IMR-90 (cell line): ENCODE data around the gene MRPS31. TPM values are rescaled to one million over a fixed set of nuclear protein-coding genes. Genes with fewer than 3 reads are reported as not detected.
A peak's percentile ranks its signal among the peaks of the same experiment; 100 is the strongest.

Experiments
- ATAC-seq: fragments of 200-7000 bp; cut with Tn5 transposase; 2 replicates; pipeline ENCODE4 v1.9.1; 2020; ENCODE audit warnings: low read depth, mild to moderate bottlenecking, moderate library complexity
- BruUV-seq: library from RNA; stranded (reverse); fragments of 400-500 nt; replicated peaks from 2 replicates; lab custom pipeline; 2021; lab: Mats Ljungman, UMichigan
- CTCF ChIA-PET: fragments of 300-600 bp; formaldehyde crosslinking; extraction: SDS; loops from one replicate; lab custom pipeline; 2021; ENCODE audit warnings: antibody characterized with exemption; lab: Yijun Ruan, JAX
- POLR2A ChIA-PET: fragments of 300-600 bp; sonication (Branson Sonifier 250); formaldehyde crosslinking; loops from one replicate; lab custom pipeline; 2022; ENCODE audit warnings: antibody characterized with exemption; ENCODE audit not compliant: unreplicated experiment; lab: Charles Lee
- DNase-seq: peaks from one replicate; pipeline ENCODE4 v3.0.0; 2013
- H2AFZ ChIP-seq: replicated peaks from 2 replicates; pipeline ENCODE3; 2013; ENCODE audit warnings: low read length, mild to moderate bottlenecking; ENCODE audit not compliant: poor library complexity
- H2AK5ac ChIP-seq: 2 replicates; pipeline ENCODE4 v1.6.1; 2013; ENCODE audit warnings: low read depth, low read length, inconsistent platforms
- H2AK9ac ChIP-seq: replicated peaks from 2 replicates; pipeline ENCODE3; 2013; ENCODE audit warnings: mild to moderate bottlenecking, low read depth, low read length, moderate library complexity; ENCODE audit not compliant: poor library complexity
- H2BK120ac ChIP-seq: 2 replicates; pipeline ENCODE4 v1.6.1; 2013; ENCODE audit warnings: low read depth, low read length, inconsistent platforms
- H2BK15ac ChIP-seq: 3 replicates; pipeline ENCODE4 v1.6.1; 2013; ENCODE audit warnings: low read depth, low read length, inconsistent platforms
- H2BK20ac ChIP-seq: 2 replicates; pipeline ENCODE4 v1.6.1; 2013; ENCODE audit warnings: low read depth, mild to moderate bottlenecking, inconsistent platforms, low read length, moderate library complexity
- H2BK5ac ChIP-seq: 2 replicates; pipeline ENCODE4 v1.6.1; 2013; ENCODE audit warnings: mild to moderate bottlenecking, low read depth, low read length, inconsistent platforms; ENCODE audit not compliant: poor library complexity, severe bottlenecking
- H3K14ac ChIP-seq: replicated peaks from 2 replicates; pipeline ENCODE4 v1.6.1; 2013; ENCODE audit warnings: low read depth, low read length, inconsistent platforms
- H3K18ac ChIP-seq: 2 replicates; pipeline ENCODE4 v1.6.1; 2013; ENCODE audit warnings: low read depth, low read length, control low read depth
- H3K23ac ChIP-seq: 2 replicates; pipeline ENCODE4 v1.6.1; 2013; ENCODE audit warnings: low read depth, low read length, inconsistent platforms
- H3K27ac ChIP-seq: 2 replicates; pipeline ENCODE4 v1.5.1; 2013; ENCODE audit warnings: mild to moderate bottlenecking, control low read depth, low read length; ENCODE audit not compliant: insufficient read depth
- H3K27me3 ChIP-seq: 2 replicates; pipeline ENCODE4 v1.6.1; 2013; ENCODE audit warnings: low read length; ENCODE audit not compliant: control insufficient read depth, insufficient read depth
- H3K36me3 ChIP-seq: 2 replicates; pipeline ENCODE4 v1.6.1; 2013; ENCODE audit warnings: low read length, mixed read lengths; ENCODE audit not compliant: control insufficient read depth, insufficient read depth
- H3K4ac ChIP-seq: 2 replicates; pipeline ENCODE4 v1.6.1; 2013; ENCODE audit warnings: low read depth, low read length, inconsistent platforms
- H3K4me1 ChIP-seq: 2 replicates; pipeline ENCODE4 v1.6.1; 2013; ENCODE audit warnings: low read length, mixed read lengths; ENCODE audit not compliant: control insufficient read depth, insufficient read depth
- H3K4me2 ChIP-seq: 2 replicates; pipeline ENCODE4 v1.6.1; 2013; ENCODE audit warnings: low read depth, mild to moderate bottlenecking, control low read depth, low read length, moderate library complexity
- H3K4me3 ChIP-seq: 2 replicates; pipeline ENCODE4 v1.5.1; 2013; ENCODE audit warnings: low read depth, mild to moderate bottlenecking, control low read depth, low read length, moderate library complexity; ENCODE audit not compliant: insufficient read depth
- H3K56ac ChIP-seq: 2 replicates; pipeline ENCODE4 v1.6.1; 2013; ENCODE audit warnings: low read length, inconsistent platforms; ENCODE audit not compliant: insufficient read depth; ENCODE audit errors: extremely low read depth
- H3K79me1 ChIP-seq, 2 experiments: 2 replicates each; pipeline ENCODE4 v1.6.1; 2013; ENCODE audit warnings: low read length in 2 of 2, inconsistent platforms in 1 of 2, low read depth in 1 of 2
- H3K9ac ChIP-seq: 2 replicates; pipeline ENCODE4 v1.6.1; 2013; ENCODE audit warnings: low read depth, low read length, control low read depth
- H3K9me1 ChIP-seq: 2 replicates; pipeline ENCODE4 v1.6.1; 2013; ENCODE audit warnings: low read length, inconsistent platforms; ENCODE audit not compliant: insufficient read depth
- H3K9me3 ChIP-seq: 2 replicates; pipeline ENCODE4 v1.6.1; 2013; ENCODE audit warnings: low read length; ENCODE audit not compliant: control insufficient read depth, insufficient read depth
- H4K20me1 ChIP-seq: 2 replicates; pipeline ENCODE4 v1.6.1; 2013; ENCODE audit warnings: low read length, inconsistent platforms; ENCODE audit not compliant: insufficient read depth
- H4K5ac ChIP-seq: 2 replicates; pipeline ENCODE4 v1.6.1; 2013; ENCODE audit warnings: mild to moderate bottlenecking, low read depth, low read length, control low read depth
- H4K8ac ChIP-seq, 2 experiments: 2 replicates each; pipeline ENCODE4 v1.6.1; 2013; ENCODE audit warnings: low read depth in 2 of 2, low read length in 2 of 2, control low read depth in 1 of 2, inconsistent platforms in 1 of 2
- H4K91ac ChIP-seq: 2 replicates; pipeline ENCODE4 v1.6.1; 2013; ENCODE audit warnings: low read depth, low read length, inconsistent platforms; ENCODE audit not compliant: insufficient read depth
- BHLHE40 ChIP-seq: fragments of 150-350 bp; IDR thresholded peaks from 2 replicates; pipeline ENCODE4 v1.6.1; 2016; ENCODE audit warnings: mild to moderate bottlenecking, low read depth, low read length
- CEBPB ChIP-seq: IDR thresholded peaks from 2 replicates; pipeline ENCODE4 v1.6.1; 2012; ENCODE audit warnings: low read depth, low read length, improper control_type of control experiment
- CHD1 ChIP-seq: IDR thresholded peaks from 2 replicates; pipeline ENCODE4 v1.6.1; 2012; ENCODE audit warnings: low read depth, low read length, improper control_type of control experiment
- CTCF ChIP-seq: conservative IDR thresholded peaks from 2 replicates; pipeline ENCODE4 v1.5.1; 2012; ENCODE audit warnings: mild to moderate bottlenecking, low read depth, low read length, improper control_type of control experiment
- ELK1 ChIP-seq: fragments of 150-350 bp; IDR thresholded peaks from 2 replicates; pipeline ENCODE4 v1.6.1; 2016; ENCODE audit warnings: low read depth, mild to moderate bottlenecking, low read length, moderate library complexity, borderline replicate concordance
- FOS ChIP-seq: fragments of 150-350 bp; IDR thresholded peaks from 2 replicates; pipeline ENCODE4 v1.6.1; 2016; ENCODE audit warnings: low read depth, low read length
- MAFK ChIP-seq: IDR thresholded peaks from 2 replicates; pipeline ENCODE4 v1.6.1; 2012; ENCODE audit warnings: low read depth, low read length, improper control_type of control experiment
- MAZ ChIP-seq: IDR thresholded peaks from 2 replicates; pipeline ENCODE4 v1.6.1; 2012; ENCODE audit warnings: low read depth, mild to moderate bottlenecking, low read length, improper control_type of control experiment, moderate library complexity, borderline replicate concordance
- MXI1 ChIP-seq: IDR thresholded peaks from 2 replicates; pipeline ENCODE4 v1.6.1; 2012; ENCODE audit warnings: low read depth, mild to moderate bottlenecking, low read length, moderate library complexity, borderline replicate concordance
- NFE2L2 ChIP-seq: fragments of 150-350 bp; IDR thresholded peaks from 2 replicates; pipeline ENCODE4 v1.6.1; 2016; ENCODE audit warnings: low read depth, mild to moderate bottlenecking, low read length
- POLR2A ChIP-seq: IDR thresholded peaks from 2 replicates; pipeline ENCODE4 v1.6.1; 2012; ENCODE audit warnings: mild to moderate bottlenecking, low read depth, low read length
- RAD21 ChIP-seq: IDR thresholded peaks from 2 replicates; pipeline ENCODE4 v1.6.1; 2012; ENCODE audit warnings: low read length, improper control_type of control experiment
- RCOR1 ChIP-seq: IDR thresholded peaks from 2 replicates; pipeline ENCODE4 v1.6.1; 2012; ENCODE audit warnings: mild to moderate bottlenecking, low read length, improper control_type of control experiment; ENCODE audit not compliant: insufficient replicate concordance
- RFX5 ChIP-seq: IDR thresholded peaks from 2 replicates; pipeline ENCODE4 v1.8.0; 2012; ENCODE audit warnings: low read depth, mild to moderate bottlenecking, low read length, moderate library complexity
- SMC3 ChIP-seq: fragments of 150-350 bp; IDR thresholded peaks from 2 replicates; pipeline ENCODE4 v1.6.1; 2016; ENCODE audit warnings: low read depth, mild to moderate bottlenecking, antibody characterized with exemption, low read length, moderate library complexity
- USF2 ChIP-seq: fragments of 150-350 bp; IDR thresholded peaks from 2 replicates; pipeline ENCODE4 v1.6.1; 2017; ENCODE audit warnings: mild to moderate bottlenecking, antibody characterized with exemption, low read length, low read depth
- WGBS, 2 experiments: methylation state at CpG; one replicate each; pipeline versions ENCODE4 v1.1.5 to v1.1.7; 2013; ENCODE audit warnings: missing lambda C conversion rate in 2 of 2; ENCODE audit not compliant: insufficient read length in 1 of 2; ENCODE audit errors: extremely low coverage in 2 of 2; 5-methylcytosine and 5-hydroxymethylcytosine counted together
- dilution Hi-C: fragments of 300-500 bp; cut with HindIII; formaldehyde crosslinking; loops from one replicate; pipeline ENCODE4 v1.14.3; 2018; ENCODE audit warnings: low sequenced_read_pairs; ENCODE audit not compliant: unreplicated experiment
- in situ Hi-C: fragments of 300-500 bp; cut with MboI; formaldehyde crosslinking; loops from 3 replicates; pipeline ENCODE4 v1.14.3; 2019; ENCODE audit warnings: low sequenced_read_pairs, inconsistent platforms, mixed read lengths
- intact Hi-C: fragments of 100-400 bp; cut with micrococcal nuclease; formaldehyde crosslinking; loops from 2 replicates; pipeline ENCODE4 v1.10.0; 2022
- polyA plus RNA-seq, 3 experiments: library from polyadenylated mRNA; depleted of rRNA; stranded (reverse); fragments of >200 nt; gene quantifications; 2 replicates each; pipeline ENCODE4 v1.2.3, GENCODE V29; 2012; ENCODE audit warnings: low replicate concordance in 1 of 3
- total RNA-seq: library from RNA; depleted of rRNA; stranded (reverse); fragments of >200 nt; gene quantifications from 2 replicates; pipeline ENCODE4 v1.2.3, GENCODE V29; 2012

The MRPS31 gene
- total and polyA plus RNA-seq, 2 of the 4 experiments (the other 2 are of a cell fraction): 9.3 to 14.8 TPM

GRCh38 chr13:40812724-40813445 lies 41.9 kb upstream of the MRPS31 start:
- no peak overlapping the region for H4K91ac ChIP-seq
- no peak overlapping the region for H3K14ac ChIP-seq
- no peak overlapping the region for H3K9ac ChIP-seq
- no peak overlapping the region for H3K4me2 ChIP-seq
- H3K56ac ChIP-seq: no peak overlapping the region
- H4K8ac ChIP-seq: no peak overlapping the region
- no peaks in the 10 kb centered on the region for H3K79me1 ChIP-seq
- no TSS peak for BruUV-seq
- DNase-seq (peak; percentile 78), ATAC-seq (peak; percentile 46; the same call in 1 of the 2 replicates)
- intact Hi-C loops: no loop called here
- no peak overlapping the region for H3K23ac ChIP-seq
- no peaks in the 10 kb centered on the region for H3K27me3 ChIP-seq
- in situ Hi-C loops: no loop called here
- ChIA-PET POLR2A (no interaction called here), CTCF (no interaction called here)
- H2AK9ac ChIP-seq: no peak overlapping the region
- H3K36me3 ChIP-seq: peaks cover 15% of the 10 kb centered on the region
- no peak overlapping the region for H3K18ac ChIP-seq
- no peak overlapping the region for H3K4ac ChIP-seq
- no peaks in the 10 kb centered on the region for H3K9me3 ChIP-seq
- H2AFZ ChIP-seq: peak overlapping the region; percentile 21
- H4K20me1 ChIP-seq: no peaks in the 10 kb centered on the region
- WGBS, 2 experiments: 100% methylated on average over 2 of the region's 6 CpGs; no CpG with 5 or more reads in 1 of the 2 experiments
- TF ChIP-seq SMC3 (no peak), POLR2A (no peak), RFX5 (no peak), MAFK (no peak), NFE2L2 (no peak), RAD21 (no peak), MXI1 (no peak), BHLHE40 (no peak), CTCF (no peak), MAZ (no peak), RCOR1 (no peak), FOS (no peak), ELK1 (no peak), USF2 (no peak), CHD1 (no peak), CEBPB (no peak)
- H2BK15ac ChIP-seq: no peak overlapping the region
- no peak overlapping the region for H3K27ac ChIP-seq
- H3K4me1 ChIP-seq: peaks cover 2% of the 10 kb centered on the region; the same call in 1 of the 2 replicates
- no peaks in the 10 kb centered on the region for H3K9me1 ChIP-seq
- no peak overlapping the region for H3K4me3 ChIP-seq
- no peak overlapping the region for H4K5ac ChIP-seq
- no peak overlapping the region for H2AK5ac ChIP-seq
- dilution Hi-C loops: no loop called here
- no peak overlapping the region for H2BK5ac ChIP-seq
- H2BK120ac ChIP-seq: no peak overlapping the region
- no peak overlapping the region for H2BK20ac ChIP-seq
